WTC11 (cell line): Measurements from ENCODE around the gene RIMBP2.

Experiments
- ATF3 ChIP-seq: sonication (generic); formaldehyde crosslinking; conservative IDR thresholded peaks from 2 replicates; pipeline ENCODE4 v1.8.1; 2022; ENCODE audit warnings: mild to moderate bottlenecking, missing genetic modification reagents
- CTCF ChIP-seq: fragments of 200-600 bp; IDR thresholded peaks from 2 replicates; pipeline ENCODE4 v1.8.0; 2022; ENCODE audit warnings: antibody characterized with exemption

GRCh38 chr12:130500835-130501330, 215.2 kb downstream of the RIMBP2 start:
- no peak for TF ChIP-seq CTCF
- no peak for TF ChIP-seq ATF3 (CRISPR knock-in tag)
